Smooth muscle cell (in vitro differentiated cells): ENCODE measurements around the gene EYS. TPM values are rescaled to one million over a fixed set of nuclear protein-coding genes. Genes with fewer than 3 reads are reported as not detected.

Experiments
- DNase-seq: peaks from one replicate; lab custom pipeline; 2025; ENCODE audit not compliant: unreplicated experiment; lab: John Stamatoyannopoulos, UW
- H2AFZ ChIP-seq: fragments of 200-600 bp; sonication (generic); 2 replicates; pipeline ENCODE4 v1.6.0; 2016; ENCODE audit warnings: antibody characterized with exemption, low read depth, mild to moderate bottlenecking
- H3F3A ChIP-seq: fragments of 200-600 bp; sonication (generic); 2 replicates; pipeline ENCODE4 v1.6.0; 2017; ENCODE audit warnings: antibody characterized with exemption, low read depth
- H3K27ac ChIP-seq: fragments of 200-600 bp; sonication (generic); 2 replicates; pipeline ENCODE4 v1.5.1; 2016; ENCODE audit warnings: low read depth, mild to moderate bottlenecking
- H3K27me3 ChIP-seq: fragments of 200-600 bp; sonication (generic); 2 replicates; pipeline ENCODE4 v1.6.1; 2016; ENCODE audit warnings: low read depth, mild to moderate bottlenecking
- H3K36me3 ChIP-seq: fragments of 200-600 bp; sonication (generic); 2 replicates; pipeline ENCODE4 v1.5.1; 2016; ENCODE audit warnings: low read depth
- H3K4me1 ChIP-seq: fragments of 200-600 bp; sonication (generic); 2 replicates; pipeline ENCODE4 v1.5.1; 2016; ENCODE audit warnings: low read depth
- H3K4me2 ChIP-seq: fragments of 200-600 bp; sonication (generic); 2 replicates; pipeline ENCODE4 v1.6.0; 2016; ENCODE audit warnings: mild to moderate bottlenecking
- H3K4me3 ChIP-seq: fragments of 200-600 bp; sonication (generic); 2 replicates; pipeline ENCODE4 v1.5.1; 2016; ENCODE audit warnings: mild to moderate bottlenecking
- H3K79me2 ChIP-seq: fragments of 200-600 bp; sonication (generic); 2 replicates; pipeline ENCODE4 v1.6.0; 2016; ENCODE audit warnings: low read depth, mild to moderate bottlenecking
- H3K9ac ChIP-seq: fragments of 200-600 bp; sonication (generic); 2 replicates; pipeline ENCODE4 v1.6.0; 2016; ENCODE audit warnings: low read depth
- H3K9me3 ChIP-seq: fragments of 200-600 bp; sonication (generic); replicated peaks from 2 replicates; pipeline ENCODE4 v1.5.1; 2016; ENCODE audit warnings: low read depth
- H4K20me1 ChIP-seq: fragments of 200-600 bp; sonication (generic); 2 replicates; pipeline ENCODE4 v1.6.0; 2016; ENCODE audit warnings: low read depth
- CTCF ChIP-seq: fragments of 200-600 bp; sonication (generic); IDR thresholded peaks from 2 replicates; pipeline ENCODE4 v1.5.1; 2017; ENCODE audit warnings: borderline replicate concordance, mild to moderate bottlenecking, antibody characterized with exemption; ENCODE audit not compliant: insufficient read depth, poor library complexity, severe bottlenecking
- WGBS: methylation state at CpG from one replicate; pipeline ENCODE4 v1.1.7; 2016; ENCODE audit warnings: low lambda C conversion rate; 5-methylcytosine and 5-hydroxymethylcytosine counted together
- polyA plus RNA-seq: library from polyadenylated mRNA; unstranded; fragments of >200 nt; fragmentation: Nextera tagmentation; extraction: Ambion mirVana; gene quantifications from 2 replicates; pipeline ENCODE4 v1.2.1, GENCODE V29; 2016
- total RNA-seq: library from RNA; depleted of rRNA; stranded (reverse); fragments of >200 nt; gene quantifications from 2 replicates; pipeline ENCODE4 v1.2.3, GENCODE V29; 2014

EYS gene
- total and polyA plus RNA-seq, 2 experiments from 2014 or later, result 0.07 to 0.18 TPM

- H4K20me1 ChIP-seq, result no peaks in the 10 kb centered on the region
- no peak for DNase-seq
- no peak overlapping the region for H3K4me2 ChIP-seq
- H3K79me2 ChIP-seq, result no peaks in the 10 kb centered on the region
- no peak overlapping the region for H3K27ac ChIP-seq
- H3K36me3 ChIP-seq, result no peaks in the 10 kb centered on the region
- no peaks in the 10 kb centered on the region for H3F3A ChIP-seq
- peaks cover 28% of the 10 kb centered on the region for H3K4me1 ChIP-seq
- TF ChIP-seq CTCF, result no peak
- no peak overlapping the region for H3K9ac ChIP-seq
- no peak overlapping the region for H3K4me3 ChIP-seq
- H3K27me3 ChIP-seq, result no peaks in the 10 kb centered on the region
- no peak overlapping the region for H2AFZ ChIP-seq
- no peaks in the 10 kb centered on the region for H3K9me3 ChIP-seq
- 82% methylated on average over 3 of the region's 3 CpGs for WGBS
Observed at GRCh38 chr6:63947792-63948529, 1759.1 kb downstream of the EYS start.

GRCh38 chr6:63945987-63946386 lies 1761.0 kb downstream of the EYS start:
- Histone ChIP-seq H3K9me3 (no peaks in the 10 kb centered on the region), H3K36me3 (no peaks in the 10 kb centered on the region), H3K4me2 (no peak overlapping the region), H3K9ac (no peak overlapping the region), H3F3A (no peaks in the 10 kb centered on the region), H3K4me1 (peaks cover 28% of the 10 kb centered on the region), H4K20me1 (no peaks in the 10 kb centered on the region), H3K27me3 (no peaks in the 10 kb centered on the region), H3K4me3 (no peak overlapping the region), H2AFZ (no peak overlapping the region), H3K27ac (no peak overlapping the region), H3K79me2 (no peaks in the 10 kb centered on the region)
- DNase-seq, result no peak
- TF ChIP-seq CTCF, result no peak
- 95% methylated on average over 2 of the region's 2 CpGs for WGBS

GRCh38 chr6:63943826-63944225 lies 1763.2 kb downstream of the EYS start:
- DNase-seq, result no peak
- H3K4me2 ChIP-seq, result no peak overlapping the region
- H3K36me3 ChIP-seq, result no peaks in the 10 kb centered on the region
- H2AFZ ChIP-seq, result no peak overlapping the region
- peaks cover 34% of the 10 kb centered on the region for H3K4me1 ChIP-seq
- no peak for TF ChIP-seq CTCF
- H3K27ac ChIP-seq, result no peak overlapping the region
- no peaks in the 10 kb centered on the region for H3K9me3 ChIP-seq
- H3K4me3 ChIP-seq, result no peak overlapping the region
- 83% methylated on average over 1 of the region's 1 CpG for WGBS
- no peaks in the 10 kb centered on the region for H3K27me3 ChIP-seq
- no peaks in the 10 kb centered on the region for H4K20me1 ChIP-seq
- H3F3A ChIP-seq, result no peaks in the 10 kb centered on the region
- no peak overlapping the region for H3K9ac ChIP-seq
- no peaks in the 10 kb centered on the region for H3K79me2 ChIP-seq
